ENCODE measurements around the gene PTRHD1.

The PTRHD1 gene

GRCh38 chr2:24756789-24757188, 36.4 kb downstream of the PTRHD1 start:
- no peak for DNase-seq (ENCODE audit: low read depth)

GRCh38 chr2:24754985-24755705, 38.0 kb downstream of the PTRHD1 start:
- no peak for DNase-seq (ENCODE audit: low read depth)

GRCh38 chr2:24749069-24749691, 44.0 kb downstream of the PTRHD1 start:
- no peak for DNase-seq (ENCODE audit: low read depth)

GRCh38 chr2:24747299-24747698, 45.9 kb downstream of the PTRHD1 start:
- no peak for DNase-seq (ENCODE audit: low read depth)

GRCh38 chr2:24745825-24746224, 47.4 kb downstream of the PTRHD1 start:
- DNase-seq (ENCODE audit: low read depth) = no peak

GRCh38 chr2:24744356-24744755, 48.8 kb downstream of the PTRHD1 start:
- DNase-seq (ENCODE audit: low read depth) = no peak

GRCh38 chr2:24743924-24744323, 49.3 kb downstream of the PTRHD1 start:
- DNase-seq (ENCODE audit: low read depth) = no peak

- DNase-seq (ENCODE audit: low read depth) = no peak
Observed at GRCh38 chr2:24742730-24743129, 50.5 kb downstream of the PTRHD1 start.

GRCh38 chr2:24740142-24740541, 53.0 kb downstream of the PTRHD1 start:
- no peak for DNase-seq (ENCODE audit: low read depth)
